Loucy (cell line): ENCODE measurements around the gene MRS2.
"Not testable (repeated sequence)": the region's sequence is repeated elsewhere in the genome, so short reads cannot be mapped to it uniquely, and the experiment has no call there.

Experiments used
- CTCF ChIP-seq: fragments of 200-600 bp; sonication (generic); conservative IDR thresholded peaks from 2 replicates; pipeline ENCODE4 v1.5.1; 2014; ENCODE audit warnings: mild to moderate bottlenecking, antibody characterized with exemption, low read length
- EZH2phosphoT487 ChIP-seq: fragments of 200-600 bp; IDR thresholded peaks from 2 replicates; pipeline ENCODE4 v1.6.1; 2018; ENCODE audit warnings: antibody characterized with exemption, mild to moderate bottlenecking, moderate library complexity, borderline replicate concordance

DNA sequence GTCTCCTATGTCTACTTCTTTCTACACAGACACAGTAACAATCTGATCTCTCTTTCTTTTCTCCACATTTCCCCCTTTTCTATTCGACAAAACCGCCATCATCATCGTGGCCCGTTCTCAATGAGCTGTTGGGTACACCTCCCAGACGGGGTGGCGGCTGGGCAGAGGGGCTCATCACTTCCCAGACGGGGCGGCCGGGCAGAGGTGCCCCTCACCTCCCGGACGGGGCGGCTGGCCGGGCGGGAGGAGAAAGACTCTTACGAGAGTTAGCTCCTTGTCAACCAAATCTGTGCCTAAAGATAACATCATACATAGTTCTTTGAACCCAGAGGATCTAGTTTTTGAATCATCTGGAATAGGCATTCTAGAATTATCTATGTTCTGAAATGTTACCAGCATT lies 11.8 kb downstream of the MRS2 start:
- not testable (repeated sequence) for TF ChIP-seq CTCF, EZH2phosphoT487
